HG03521 (cell line): Measurements from ENCODE around the gene ZMYND8.
"Not testable (repeated sequence)": the region's sequence is repeated elsewhere in the genome, so short reads cannot be mapped to it uniquely, and the experiment has no call there.

Experiments
- ATAC-seq: cut with Tn5 transposase; IDR thresholded peaks from one replicate; pipeline ENCODE4 v1.9.1; 2021; ENCODE audit warnings: mild to moderate bottlenecking, moderate library complexity; ENCODE audit not compliant: unreplicated experiment

Gene ZMYND8

DNA sequence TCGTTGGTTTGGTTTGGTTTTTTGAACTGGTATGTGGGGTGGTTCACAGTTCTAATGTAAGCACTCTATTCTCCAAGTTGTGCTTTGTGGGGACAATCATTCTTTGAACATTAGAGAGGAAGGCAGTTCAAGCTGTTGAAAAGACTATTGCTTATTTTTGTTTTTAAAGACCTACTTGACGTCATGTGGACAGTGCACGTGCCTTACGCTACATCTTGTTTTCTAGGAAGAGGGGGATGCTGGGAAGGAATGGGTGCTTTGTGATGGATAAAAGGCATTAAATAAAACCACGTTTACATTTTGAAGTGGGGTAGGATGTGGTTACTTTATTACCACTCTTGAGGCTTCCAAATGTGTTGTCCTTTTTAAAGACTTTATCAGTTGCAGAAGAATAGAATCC lies 168.0 kb downstream of the ZMYND8 start:
- ATAC-seq = no peak

DNA sequence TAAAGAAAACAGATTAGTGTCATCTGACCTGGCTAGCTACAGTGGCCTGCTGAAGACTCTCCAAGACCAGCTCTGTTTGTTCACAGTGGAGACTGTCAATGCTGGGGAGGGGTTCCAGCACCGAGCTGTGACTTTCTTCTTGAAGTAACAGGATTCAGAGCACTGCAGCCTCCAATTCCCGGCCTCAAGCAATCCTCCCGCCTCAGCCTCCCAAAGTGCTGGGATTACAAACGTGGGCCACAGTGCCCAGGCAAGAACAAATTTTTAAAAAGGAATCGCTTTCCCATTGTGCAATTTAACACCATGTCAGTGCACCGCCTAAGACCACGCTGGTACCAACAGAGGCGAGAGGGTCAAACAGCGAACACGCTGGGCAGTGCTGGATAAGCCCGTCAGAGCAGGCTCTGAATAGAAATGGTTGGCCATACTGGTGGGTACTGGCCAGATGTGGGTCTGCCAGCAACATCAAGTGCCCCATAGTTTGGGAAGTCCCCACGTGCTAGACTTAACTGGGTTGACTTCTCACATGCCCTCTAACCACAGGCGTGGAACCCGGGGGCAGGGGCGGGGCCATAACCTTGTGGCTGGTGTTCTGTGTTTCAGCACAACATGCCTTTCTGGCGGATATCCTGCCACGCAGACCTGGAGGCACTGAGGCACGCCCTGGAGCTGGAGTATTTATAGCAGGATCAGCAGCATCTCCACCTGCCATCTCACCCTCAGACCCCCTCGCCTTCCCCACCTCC lies 168.9 kb downstream of the ZMYND8 start:
- ATAC-seq = no peak

DNA sequence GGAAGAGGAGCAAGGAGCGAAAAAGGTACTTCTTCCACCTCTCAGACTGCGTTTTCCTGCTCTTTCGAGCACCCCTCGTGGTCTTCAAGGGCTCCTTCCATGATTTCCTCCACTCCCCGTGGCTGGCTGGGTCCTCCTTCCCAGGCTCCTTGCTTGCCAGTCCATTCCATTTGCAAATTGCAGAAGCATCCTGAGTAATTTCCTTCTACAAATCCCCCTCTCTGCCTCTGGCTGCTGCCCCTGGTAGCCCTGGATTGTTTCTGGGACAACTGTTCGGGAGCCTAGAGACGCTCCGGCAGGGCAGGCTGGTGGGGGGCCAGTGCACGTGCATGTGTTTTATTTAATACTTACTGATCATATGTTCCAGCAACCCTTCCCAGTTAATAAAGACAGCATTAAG lies 173.1 kb downstream of the ZMYND8 start:
- no peak for ATAC-seq

DNA sequence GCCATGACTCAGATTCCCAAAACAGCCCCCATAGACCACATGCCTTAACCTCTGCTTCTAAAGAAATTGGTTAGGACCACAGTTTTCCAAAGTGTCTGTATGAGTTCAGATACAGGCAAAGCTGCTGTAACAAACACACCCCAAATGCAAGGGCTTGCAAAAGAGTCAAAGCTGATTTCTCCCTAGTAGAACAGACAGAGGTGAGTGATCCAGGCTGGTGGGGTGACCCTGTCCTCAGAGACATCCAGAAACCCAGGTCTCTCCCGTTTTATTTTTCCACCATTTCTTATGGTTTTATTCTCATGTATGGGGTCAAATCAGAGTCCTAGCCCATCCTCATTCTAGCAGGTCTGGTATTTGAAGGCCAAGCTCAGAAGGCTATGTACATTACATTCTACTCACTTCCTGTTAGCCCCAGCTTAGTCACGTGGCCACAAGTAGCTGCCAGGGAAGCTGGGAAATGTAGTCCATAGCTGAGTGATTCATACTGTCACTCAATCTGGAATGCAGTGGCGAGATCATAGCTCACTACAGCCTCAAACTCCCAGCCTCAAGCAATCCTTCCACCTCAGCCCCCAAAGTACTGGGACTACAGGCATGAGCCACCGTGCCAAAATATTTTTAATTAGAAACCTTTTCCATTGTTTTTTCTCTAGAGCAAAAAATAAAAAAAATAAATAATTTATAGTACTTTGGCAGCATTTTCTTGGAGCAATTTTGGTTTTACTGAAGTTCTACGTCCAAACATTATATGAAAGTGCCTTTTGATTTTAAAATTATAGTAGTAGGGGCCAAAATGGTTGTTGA lies 175.2 kb downstream of the ZMYND8 start:
- ATAC-seq = no peak

DNA sequence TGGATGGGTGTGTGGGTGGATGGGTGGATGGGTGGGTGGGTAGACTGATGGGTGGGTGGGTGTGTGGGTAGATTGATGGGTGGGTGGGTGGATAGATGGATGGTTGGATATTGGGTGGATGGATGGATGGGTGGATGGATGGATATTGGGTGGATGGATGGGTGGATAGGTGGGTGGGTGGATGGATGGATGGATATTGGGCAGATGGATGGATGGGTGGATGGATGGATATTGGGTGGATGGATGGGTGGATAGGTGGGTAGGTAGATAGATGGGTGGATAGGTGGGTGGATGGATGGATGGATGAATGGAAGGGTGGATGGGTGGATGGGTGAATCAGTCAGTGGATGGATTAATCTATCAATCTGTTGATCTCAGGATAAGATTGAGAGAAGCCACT lies 177.2 kb downstream of the ZMYND8 start:
- no peak for ATAC-seq

DNA sequence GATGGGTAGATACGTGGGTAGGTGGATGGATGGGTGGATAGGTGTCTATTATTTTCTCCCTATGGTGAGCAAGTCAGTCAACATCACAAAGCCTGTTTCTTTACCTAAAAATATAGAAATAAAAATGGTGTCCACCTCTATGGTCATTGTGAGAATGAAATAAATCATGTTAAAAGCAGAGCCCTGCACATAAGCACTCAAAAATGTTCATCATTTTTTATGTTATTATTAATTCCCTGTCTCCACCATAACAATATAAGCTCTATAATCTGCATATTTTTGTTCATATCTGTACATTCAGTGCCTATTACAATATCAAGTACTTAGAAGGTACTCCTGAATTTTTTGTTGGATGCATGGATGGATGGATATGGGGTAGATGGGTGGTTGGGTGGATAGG lies 177.6 kb downstream of the ZMYND8 start:
- ATAC-seq = no peak

DNA sequence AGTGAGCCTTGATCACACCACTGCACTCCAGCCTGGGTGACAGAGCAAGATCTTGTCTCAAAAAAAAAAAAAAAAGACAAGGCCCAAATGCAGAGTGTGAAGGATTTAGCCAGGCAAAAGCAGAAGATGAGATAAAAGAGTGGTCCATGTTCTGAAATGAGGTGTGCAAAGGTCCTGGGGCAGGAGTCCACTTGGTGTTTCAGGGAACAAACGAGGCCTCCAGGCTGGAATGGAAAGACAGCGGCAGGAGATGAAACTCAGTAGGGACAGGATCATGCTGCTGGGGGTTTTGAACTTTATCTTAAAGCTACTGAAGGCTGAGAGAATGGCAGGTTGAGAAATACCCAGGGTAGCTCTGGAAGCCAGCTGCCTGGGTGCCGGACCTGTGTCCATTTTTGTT lies 178.2 kb downstream of the ZMYND8 start:
- ATAC-seq = no peak

DNA sequence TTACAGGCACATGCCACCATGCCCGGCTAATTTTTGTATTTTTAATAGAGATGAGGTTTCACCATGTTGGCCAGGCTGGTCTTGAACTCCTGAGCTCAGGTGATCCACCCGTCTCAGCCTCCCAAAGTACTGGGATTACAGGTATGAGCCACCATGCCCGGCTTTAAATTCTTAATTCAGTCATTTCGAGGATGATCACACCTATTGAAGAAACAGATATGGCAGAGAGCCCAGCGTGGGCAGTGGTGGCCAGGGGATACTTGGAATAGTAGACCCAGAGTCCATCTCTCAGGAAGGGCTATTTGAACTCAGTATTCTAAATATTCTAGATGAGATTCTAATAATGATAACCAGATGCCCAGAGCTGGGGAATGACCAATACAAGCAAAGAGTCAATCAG lies 180.3 kb downstream of the ZMYND8 start:
- ATAC-seq = not testable (repeated sequence)

DNA sequence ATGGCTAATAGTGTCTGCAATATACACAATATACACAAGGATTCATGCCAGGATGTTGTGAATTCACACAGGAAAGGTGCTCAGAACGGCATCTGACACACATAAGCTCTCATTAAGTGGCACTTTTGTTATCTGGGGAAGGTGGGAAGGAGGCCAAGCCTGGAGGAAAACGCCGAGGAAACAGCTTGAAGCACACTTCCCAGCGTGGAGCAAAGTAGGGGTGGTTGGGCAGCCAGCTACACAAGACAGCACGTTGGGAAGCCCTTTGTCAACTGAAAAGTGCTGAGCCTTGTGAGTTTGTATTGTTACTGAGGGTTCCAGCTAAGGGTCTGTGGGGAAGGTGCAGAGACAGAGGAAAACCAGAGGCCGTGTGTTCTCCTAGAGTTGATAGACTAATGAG lies 181.0 kb downstream of the ZMYND8 start:
- no peak for ATAC-seq

DNA sequence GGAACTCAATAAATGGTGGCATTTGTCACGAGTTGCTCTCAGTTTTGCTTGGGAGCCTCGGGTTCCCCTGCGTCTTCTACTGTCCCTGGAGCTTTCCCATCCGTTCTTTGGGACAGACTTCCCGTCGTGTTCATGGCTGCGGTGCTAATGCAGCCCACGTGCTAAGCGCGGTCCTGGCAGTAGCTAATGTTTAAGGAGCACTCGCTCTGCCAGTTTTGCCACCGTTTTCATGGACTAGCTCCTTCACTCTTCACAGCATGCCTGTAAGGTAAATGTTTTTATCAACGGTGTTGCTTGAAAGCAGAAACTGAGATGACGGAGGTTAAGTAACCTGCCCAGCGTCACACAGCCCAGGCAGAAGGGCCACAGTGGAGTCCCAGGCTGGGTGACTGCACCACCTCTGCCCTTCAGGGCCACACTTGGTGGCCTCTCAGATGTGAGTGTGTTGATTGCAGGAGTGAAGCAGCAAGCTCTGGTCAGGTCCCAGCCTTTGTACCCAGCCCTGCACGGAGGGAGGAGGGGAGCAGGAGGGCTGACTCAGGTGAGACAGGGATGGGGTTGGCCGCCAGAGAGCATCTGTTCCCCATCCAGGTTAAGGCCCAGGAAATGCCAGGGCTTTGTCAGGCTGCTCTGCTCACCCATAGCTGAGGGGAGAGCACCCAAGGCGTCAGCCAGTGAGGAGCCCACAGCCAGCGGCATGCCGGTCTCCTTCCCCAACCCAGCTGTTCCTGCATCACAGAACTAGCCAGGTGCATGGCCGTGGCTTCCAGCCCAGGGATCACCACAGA lies 181.8 kb downstream of the ZMYND8 start:
- no peak for ATAC-seq

DNA sequence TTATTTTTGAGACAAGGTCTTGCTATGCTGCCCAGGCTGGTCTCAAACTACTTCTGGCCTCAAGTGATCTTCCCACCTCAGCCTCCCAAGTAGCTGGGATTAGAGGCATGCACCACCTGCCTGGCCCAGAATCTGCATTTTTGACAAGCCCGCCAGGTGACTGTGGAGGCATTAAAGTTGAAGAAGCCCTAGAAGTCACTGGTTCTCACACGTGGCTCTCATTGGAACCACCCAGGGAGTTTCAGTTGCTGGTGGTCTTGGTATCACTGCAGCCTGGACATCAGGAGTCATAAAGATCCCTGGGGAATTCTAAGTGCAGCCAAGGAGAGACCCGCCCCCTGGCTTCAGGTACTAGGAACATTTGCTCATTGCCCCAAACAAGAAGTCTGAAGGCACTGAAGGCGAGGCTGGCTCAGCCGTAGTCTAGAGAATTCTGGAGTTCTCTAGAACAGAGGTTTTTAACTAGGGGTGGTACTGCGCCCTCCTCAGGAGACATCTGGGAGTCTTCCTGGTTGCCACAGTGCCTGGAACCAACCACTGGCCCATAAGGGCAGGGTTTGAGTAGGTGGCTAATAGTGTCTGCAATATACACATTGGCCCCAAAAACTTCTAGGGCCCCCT lies 182.8 kb downstream of the ZMYND8 start:
- no peak for ATAC-seq

DNA sequence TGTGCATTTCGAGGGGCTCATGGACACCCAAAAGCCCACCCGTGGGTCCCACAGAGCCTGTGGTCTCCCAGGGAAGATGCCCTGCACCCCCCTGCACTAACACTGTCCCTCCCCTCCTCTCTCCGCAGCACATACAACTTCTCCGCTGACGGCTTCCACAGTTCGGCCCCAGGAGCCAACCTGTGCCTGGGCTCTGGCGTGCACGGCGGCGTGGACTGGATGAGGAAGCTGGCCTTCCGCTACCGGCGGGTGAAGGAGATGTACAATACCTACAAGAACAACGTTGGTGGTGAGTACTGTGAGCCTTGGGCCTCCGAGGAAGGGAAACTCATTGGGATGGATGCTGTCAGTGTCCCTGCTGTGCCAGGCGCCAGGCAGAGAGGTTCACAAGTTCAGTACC lies 183.9 kb downstream of the ZMYND8 start:
- ATAC-seq = no peak

DNA sequence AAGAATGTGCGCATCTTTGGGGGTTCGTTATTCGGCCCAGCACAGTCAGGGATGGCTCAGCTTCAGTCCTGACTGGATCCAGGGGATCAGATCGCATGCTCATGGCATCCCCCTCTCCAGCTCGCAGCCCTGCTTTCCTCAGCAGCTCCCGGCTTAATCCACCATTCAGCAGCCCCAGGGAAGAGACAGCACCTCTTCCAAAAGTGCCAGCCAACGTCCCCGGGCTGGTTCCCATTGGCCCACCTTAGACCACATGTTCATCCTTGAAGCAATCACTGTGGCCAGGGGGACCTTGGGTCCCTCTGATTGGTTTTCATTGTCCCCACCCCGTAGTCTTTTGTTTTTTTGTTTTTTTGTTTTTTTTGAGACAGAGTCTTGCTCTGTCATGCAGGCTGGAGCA lies 188.7 kb downstream of the ZMYND8 start:
- no peak for ATAC-seq

DNA sequence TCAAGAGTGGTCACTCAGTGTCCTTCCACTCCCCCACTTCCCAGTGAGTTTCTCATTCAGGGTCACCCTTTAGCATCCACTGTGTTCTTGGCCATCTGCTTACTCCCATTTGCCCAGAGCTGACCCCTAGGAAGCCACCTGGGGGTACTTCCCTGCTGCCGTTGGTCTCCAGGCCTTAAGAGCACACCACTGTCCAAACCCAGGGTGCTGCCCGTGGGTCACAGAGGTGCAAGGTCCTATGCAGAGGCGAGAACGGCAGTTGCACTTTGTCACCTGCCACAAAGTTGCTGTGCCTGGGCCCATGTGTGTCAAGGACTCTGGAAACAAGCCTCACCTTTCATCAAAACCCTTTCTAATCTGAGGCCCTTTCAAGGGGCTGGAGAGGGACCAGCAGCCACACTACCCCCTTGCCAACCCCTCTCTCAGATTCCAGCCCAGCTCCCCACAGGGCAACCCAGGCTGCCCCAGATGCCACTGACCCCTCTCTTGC lies 191.1 kb downstream of the ZMYND8 start:
- no peak for ATAC-seq

DNA sequence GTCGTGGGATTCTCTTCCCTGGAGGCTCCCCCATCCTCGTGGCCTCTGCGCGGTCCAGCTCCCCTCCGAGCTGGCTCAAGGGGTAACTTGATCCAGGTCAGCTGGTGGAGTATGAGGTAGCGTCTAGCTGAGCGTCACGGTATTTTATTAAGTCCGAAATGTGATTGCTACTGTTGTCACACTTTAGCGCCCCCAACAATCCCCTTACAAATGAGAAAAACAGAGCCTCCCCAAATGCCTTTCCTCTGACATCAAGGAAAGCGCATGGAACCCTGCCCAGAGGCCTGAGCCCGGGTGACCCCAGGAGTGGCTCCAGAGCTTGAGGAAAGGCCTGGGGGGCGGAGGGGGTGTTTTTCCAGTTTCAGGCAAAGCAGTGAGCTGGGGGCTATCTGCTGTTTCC lies 192.4 kb downstream of the ZMYND8 start:
- ATAC-seq = no peak

DNA sequence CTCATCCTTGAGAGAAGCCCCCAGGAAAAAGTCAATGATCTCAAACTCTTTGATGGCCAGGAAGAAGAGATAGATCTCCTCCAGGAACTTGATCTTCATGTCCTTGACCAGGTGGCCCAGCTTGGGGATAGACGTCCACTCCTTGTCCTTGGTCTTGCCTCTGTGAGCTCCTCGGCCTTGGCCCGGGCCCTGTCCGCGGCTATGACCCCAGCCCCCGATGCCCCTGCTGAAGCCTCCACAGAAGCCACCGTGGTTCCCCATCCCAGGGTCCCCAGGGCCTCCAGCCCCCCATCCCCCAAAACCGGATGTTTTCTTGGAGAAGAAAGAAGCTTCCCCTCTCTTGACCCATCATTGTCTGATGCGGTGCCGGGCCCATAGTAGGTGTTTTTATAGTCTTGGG lies 195.1 kb downstream of the ZMYND8 start:
- no peak for ATAC-seq

DNA sequence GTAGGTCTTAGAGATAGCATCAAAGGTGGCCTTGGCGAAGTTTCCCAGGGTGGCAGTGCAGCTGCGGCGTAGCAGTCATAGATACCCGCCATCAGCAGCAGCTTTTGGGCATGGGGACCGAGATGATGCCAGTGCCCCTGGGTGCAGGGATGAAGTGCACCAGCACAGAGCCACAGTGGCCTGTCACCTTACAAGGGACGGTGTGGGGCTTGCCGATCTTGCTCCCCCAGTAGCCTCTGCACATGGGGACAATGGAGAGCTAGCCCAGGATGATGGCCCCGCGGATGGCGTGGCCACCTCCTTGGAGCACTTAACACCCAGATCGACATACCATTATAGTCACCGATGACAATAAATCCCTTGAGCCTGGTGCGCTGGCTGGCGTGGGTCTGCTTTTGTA lies 195.5 kb downstream of the ZMYND8 start:
- ATAC-seq = no peak

DNA sequence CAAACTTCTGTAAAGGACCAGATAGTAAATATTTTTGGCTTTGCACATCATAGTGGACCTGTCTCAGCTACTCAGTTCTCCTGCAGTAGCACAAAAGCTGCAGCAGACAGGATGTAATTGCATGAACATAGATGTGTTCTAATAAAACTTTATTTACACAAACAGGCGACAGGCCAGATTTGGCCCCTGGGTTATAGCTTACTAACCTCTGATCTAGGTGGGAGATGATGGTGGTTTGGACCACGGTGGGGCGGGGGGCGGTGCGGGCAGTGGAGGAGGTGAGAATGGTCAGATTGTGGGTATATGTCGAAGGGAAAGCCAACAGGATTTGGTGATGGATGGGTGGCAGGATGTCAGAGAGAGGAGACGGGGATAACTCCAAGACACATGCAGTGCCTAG lies 196.3 kb downstream of the ZMYND8 start:
- ATAC-seq = no peak
